GM12878 (cell line): ENCODE data around the gene KLC4.

ENCODE experiments used
- CBX5 ChIP-seq: sonication (generic); IDR thresholded peaks from 2 replicates; pipeline ENCODE4 v1.6.1; 2016; ENCODE audit warnings: low read depth, moderate library complexity, mild to moderate bottlenecking, inconsistent platforms
- CHD2 ChIP-seq: IDR thresholded peaks from 2 replicates; pipeline ENCODE4 v1.6.1; 2011; ENCODE audit warnings: low read depth, low read length, improper control_type of control experiment, borderline replicate concordance
- CTCF ChIP-seq, 3 experiments: IDR thresholded peaks in 2 of 3; conservative IDR thresholded peaks in 1 of 3; 2 replicates each; pipeline ENCODE4 v1.5.1; 2011; ENCODE audit warnings: low read depth in 3 of 3, low read length in 3 of 3, mild to moderate bottlenecking in 3 of 3, control low read depth in 2 of 3, moderate library complexity in 2 of 3, inconsistent platforms in 1 of 3, mixed read lengths in 1 of 3; ENCODE audit not compliant: control insufficient read depth in 2 of 3, insufficient read depth in 1 of 3; ENCODE audit errors: extremely low read depth in 1 of 3
- E2F4 ChIP-seq: IDR thresholded peaks from 2 replicates; pipeline ENCODE4 v1.6.1; 2012; ENCODE audit warnings: low read depth, low read length, improper control_type of control experiment
- EZH2 ChIP-seq: IDR thresholded peaks from 2 replicates; pipeline ENCODE4 v1.6.1; 2012; ENCODE audit warnings: low read depth, mild to moderate bottlenecking, control low read depth, inconsistent platforms, low read length, borderline replicate concordance; ENCODE audit not compliant: control insufficient read depth
- MYC ChIP-seq: IDR thresholded peaks from 2 replicates; pipeline ENCODE4 v1.6.1; 2011; ENCODE audit warnings: mild to moderate bottlenecking, low read length, moderate library complexity, inconsistent platforms; ENCODE audit not compliant: insufficient read depth, insufficient replicate concordance, insufficient read length, severe bottlenecking
- NR2C2 ChIP-seq: IDR thresholded peaks from 2 replicates; pipeline ENCODE4 v1.6.1; 2011; ENCODE audit warnings: borderline replicate concordance, low read depth; ENCODE audit not compliant: control insufficient read depth, insufficient read length
- POLR2AphosphoS2 ChIP-seq: IDR thresholded peaks from 2 replicates; pipeline ENCODE4 v1.6.1; 2011; ENCODE audit warnings: low read depth, mild to moderate bottlenecking, low read length, improper control_type of control experiment, moderate library complexity
- POLR2AphosphoS5 ChIP-seq: IDR thresholded peaks from 2 replicates; pipeline ENCODE4 v1.6.1; 2011; ENCODE audit warnings: mild to moderate bottlenecking, low read length, inconsistent platforms
- RAD51 ChIP-seq: fragments of 450-650 bp; IDR thresholded peaks from 2 replicates; pipeline ENCODE4 v1.6.1; 2016; ENCODE audit warnings: moderate library complexity, mild to moderate bottlenecking, inconsistent platforms
- SIN3A ChIP-seq: IDR thresholded peaks from 2 replicates; pipeline ENCODE4 v1.6.1; 2012; ENCODE audit warnings: low read depth, low read length, improper control_type of control experiment
- TCF12 ChIP-seq: IDR thresholded peaks from 2 replicates; pipeline ENCODE4 v1.6.1; 2011; ENCODE audit warnings: low read depth, mild to moderate bottlenecking, low read length
- TCF7 ChIP-seq: IDR thresholded peaks from 2 replicates; pipeline ENCODE4 v1.6.1; 2014; ENCODE audit warnings: antibody characterized with exemption, borderline replicate concordance

GRCh38 chr6:43097502-43097901, 38.1 kb downstream of the KLC4 start:
- TF ChIP-seq POLR2AphosphoS2 (no peak), CTCF (IDR thresholded peaks at IDR 0.05 in 2 of 3, conservative IDR thresholded peaks at IDR 0.05 in 1 of 3; ENCODE audit: control insufficient read depth in 2 of 3, extremely low read depth in 1 of 3, insufficient read depth in 1 of 3, low read depth in 3 of 3, low read length in 3 of 3) (no peak), E2F4 (no peak), TCF7 (no peak), MYC (no peak), POLR2AphosphoS5 (no peak), RAD51 (no peak), SIN3A (no peak), CBX5 (no peak), CHD2 (no peak), EZH2 (no peak), TCF12 (no peak), NR2C2 (no peak)
